NCI-H1417 (cell line): ENCODE data around the gene ARCN1.
A peak's percentile ranks its signal among the peaks of the same experiment; 100 is the strongest.

Source experiments
- DNase-seq, 3 experiments: peaks; one replicate each; lab custom pipeline; 2025; lab: John Stamatoyannopoulos, UW

The ARCN1 gene

DNA sequence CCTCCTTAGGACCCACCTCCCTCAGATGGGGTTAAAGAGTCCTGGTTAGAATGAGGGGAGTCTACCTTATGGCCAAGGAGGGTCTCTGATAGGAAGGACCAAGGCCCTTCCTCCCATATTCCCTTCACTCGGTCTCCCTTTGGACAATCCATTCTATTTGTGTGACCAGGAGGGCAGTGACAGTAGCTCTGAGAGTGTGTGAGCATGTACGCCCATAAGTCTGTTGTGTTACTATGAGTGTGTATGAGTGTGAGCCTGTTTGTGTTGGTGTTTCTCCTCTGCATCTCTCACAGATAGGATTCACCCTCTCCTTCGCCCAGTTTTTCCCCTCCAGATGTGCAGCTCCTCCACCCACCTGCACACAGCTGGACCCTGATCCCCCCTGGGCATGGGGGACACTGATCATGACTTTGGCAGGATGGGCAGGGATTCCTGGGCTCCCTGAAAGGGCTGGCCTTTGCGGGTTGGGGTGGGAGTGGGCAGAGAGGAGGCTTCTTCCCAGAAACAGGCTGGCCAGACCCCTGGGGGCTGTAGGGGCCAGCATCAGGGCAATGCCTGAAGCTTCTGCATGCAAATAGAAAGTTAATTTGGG lies 49.7 kb downstream of the ARCN1 start:
- peak in 2 of 3 experiments; percentile 51 to 70 for DNase-seq

DNA sequence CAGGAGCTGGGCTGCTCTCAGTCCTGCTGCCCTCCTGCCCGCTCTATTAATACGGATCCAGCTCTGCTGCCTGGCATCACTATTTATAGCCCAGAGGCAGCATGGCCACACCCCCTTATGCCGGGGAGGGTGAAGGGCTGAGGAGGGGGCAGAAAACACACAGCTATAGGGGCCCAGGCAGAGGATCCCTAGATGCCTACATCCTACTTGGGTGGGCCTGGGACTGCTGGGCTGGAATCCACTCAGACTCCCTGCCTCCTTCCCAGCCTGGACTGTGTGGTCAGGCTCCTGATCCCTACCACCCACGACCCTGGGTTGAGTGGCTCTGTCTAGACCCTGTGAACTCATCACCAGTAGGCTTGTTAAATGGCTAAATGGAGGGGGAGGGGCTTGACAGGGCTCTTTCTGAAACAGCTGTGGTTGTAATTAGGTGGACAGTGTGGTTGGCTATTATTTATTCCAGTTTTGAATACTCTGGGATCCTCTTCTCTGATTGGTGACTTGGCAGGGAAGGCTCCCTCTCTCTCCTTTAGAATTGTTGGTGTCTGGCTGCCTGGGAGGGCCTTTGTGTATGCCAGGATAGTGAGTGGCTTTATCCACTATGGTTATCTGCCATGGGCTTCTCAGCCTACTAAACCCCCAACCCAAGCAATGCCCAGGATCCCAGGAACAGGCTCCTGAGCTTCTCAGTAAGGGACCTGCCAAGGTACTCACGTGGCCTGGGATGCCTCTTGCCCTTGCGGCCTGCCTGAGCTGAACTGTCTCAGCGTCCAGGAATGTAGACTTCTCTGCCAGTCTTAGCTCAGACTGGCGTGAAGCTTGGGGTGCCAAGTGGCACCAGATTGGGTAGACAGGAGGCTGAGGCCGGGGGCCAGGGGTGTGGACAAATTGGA lies 50.4 kb downstream of the ARCN1 start:
- peak; percentile 46 to 98 (median 90) for DNase-seq

DNA sequence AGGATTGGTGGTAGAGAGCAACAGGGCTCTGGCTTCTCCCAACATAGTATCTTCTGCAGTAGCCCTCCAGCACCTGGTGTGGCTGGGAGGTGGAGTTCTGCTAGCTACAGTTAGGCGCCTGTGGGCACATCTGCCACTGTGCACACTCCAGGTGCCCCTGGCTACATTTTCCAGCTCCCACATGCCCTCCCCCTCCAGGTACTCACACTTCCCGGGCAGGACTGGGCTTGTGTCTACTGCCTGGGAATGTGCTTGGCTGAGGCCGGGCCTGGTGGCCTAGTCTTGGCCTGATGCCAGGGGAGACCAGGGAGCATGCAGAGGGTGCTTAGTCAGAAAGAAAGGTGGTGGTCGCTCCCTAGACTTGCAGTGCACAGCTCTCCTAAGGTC lies 51.1 kb downstream of the ARCN1 start:
- DNase-seq: peak; percentile 86 to 98 (median 94)

DNA sequence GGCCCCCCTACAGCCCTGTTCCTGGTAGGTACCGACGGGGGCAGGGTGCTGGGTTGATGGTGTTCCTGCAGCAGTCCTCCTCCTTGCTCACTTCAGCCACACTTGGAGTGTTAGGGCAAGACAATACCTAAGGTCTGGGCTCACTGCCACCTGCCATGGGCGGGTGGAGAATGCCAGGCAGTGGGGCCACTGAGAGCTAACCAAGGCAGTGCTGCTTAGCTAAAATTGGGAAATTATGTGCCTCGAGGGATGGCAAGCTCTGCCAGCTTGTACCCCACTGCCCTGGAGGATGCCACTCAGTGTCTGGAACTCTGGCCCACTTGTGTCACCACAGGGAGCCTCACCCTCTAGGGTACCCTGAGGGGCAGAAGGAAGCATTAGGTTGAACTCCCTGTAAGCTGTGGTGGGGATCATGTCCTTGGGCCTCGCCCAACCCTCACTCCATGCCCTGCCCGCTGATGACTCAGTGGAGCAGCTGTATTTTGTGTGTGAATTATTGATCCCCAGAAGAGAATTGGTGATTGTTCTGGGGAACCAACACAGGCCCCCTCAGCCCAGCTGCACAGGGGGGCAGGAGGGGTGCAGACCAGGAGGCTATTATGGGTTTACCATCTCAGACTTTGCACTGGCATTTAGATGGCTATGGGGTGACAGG lies 53.0 kb downstream of the ARCN1 start:
- peak in 1 of 3 experiments; percentile 9 for DNase-seq

DNA sequence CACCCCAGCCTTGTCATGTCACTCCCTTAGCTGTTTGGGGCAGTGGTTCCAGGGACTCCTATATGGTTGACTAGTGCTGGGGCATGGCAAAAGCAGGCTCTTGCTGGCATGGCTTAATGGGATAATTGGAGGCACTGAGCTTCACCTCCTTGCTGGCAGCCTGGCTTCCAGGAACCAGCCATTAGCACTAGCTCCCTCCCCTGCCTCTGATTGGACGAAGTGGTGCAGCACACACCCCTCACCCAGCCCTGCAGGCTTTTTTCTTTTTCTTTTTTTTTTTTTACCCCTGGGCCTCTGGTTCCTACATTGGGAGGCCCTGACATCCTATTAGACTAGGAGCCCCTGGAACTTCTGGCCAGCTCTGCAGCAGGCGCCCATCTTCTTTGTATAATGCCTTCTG lies 53.8 kb downstream of the ARCN1 start:
- peak in 2 of 3 experiments; percentile 16 to 63 for DNase-seq

DNA sequence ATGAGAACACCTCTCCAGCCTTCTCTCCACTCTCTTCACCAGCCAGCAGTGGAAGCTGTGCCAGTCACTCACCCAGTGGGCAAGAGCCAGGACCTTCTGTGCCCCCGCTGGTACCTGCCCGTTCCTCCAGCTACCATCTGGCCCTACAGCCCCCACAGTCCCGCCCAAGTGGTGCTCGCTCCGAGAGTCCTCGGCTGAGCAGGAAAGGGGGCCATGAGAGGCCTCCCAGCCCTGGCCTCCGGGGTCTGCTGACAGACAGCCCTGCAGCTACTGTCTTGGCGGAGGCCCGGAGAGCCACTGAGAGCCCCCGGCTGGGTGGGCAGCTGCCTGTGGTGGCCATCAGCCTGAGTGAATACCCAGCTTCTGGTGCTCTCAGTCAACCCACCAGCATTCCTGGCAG lies 55.4 kb downstream of the ARCN1 start:
- DNase-seq: no peak

DNA sequence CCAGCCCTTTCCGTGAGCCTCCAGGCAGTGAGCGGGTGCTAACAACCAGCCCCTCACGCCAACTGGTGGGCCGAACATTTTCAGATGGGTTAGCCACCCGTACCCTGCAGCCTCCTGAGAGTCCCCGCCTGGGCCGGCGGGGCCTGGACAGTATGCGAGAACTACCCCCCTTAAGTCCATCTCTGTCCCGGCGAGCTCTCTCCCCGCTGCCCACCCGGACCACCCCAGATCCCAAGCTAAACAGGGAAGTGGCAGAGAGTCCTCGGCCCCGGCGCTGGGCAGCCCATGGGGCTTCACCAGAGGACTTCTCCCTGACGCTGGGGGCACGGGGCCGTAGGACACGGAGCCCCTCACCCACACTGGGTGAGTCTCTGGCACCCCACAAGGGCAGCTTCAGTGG lies 55.8 kb downstream of the ARCN1 start:
- DNase-seq: no peak

DNA sequence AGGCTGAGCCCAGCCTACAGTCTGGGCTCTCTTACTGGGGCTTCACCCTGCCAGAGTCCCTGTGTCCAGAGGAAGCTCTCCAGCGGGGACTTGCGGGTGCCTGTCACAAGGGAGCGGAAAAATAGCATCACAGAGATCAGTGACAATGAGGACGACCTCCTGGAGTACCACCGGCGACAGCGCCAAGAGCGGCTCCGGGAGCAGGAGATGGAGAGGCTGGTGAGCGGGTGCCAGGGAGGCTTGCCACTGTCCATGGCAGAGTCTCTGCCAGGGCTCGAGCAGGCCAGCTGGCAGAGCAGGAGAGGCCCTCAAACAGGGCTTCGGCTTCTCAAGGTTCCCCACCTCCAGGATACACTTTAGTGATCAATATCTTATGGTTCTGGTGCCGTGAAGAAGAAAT lies 56.2 kb downstream of the ARCN1 start:
- no peak for DNase-seq

DNA sequence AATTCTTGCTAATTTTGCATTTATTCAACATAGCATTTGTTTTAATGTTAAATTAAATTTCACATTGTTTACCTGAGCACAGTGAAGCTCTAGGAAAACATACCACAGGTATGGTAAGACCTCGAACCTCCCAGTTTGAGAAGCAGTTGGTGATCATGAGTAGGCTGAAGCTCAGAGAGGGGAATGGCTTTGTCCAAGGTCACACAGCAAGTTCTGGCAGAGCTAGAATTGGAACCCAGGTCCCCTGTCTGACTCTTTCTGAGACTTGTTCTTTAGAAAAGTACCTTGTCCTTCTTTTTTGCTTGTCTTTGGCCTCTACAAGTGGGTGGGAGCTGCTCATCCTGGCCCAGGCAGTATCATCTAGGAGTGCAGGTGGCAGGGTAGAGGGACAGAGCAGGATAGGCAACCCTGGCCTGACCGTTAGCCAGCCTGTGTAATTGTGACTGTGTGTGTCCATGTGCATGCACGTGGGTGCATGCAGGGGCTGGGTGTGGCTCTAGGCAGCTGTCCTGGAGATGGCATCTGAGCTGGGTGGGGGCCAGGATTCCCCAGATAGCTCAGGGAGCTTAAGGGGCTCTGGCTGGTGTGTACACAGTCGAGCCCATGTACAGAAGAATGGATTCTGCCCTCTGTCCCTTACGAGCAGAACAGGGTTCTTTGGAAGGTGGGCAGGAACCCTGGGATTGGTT lies 56.8 kb downstream of the ARCN1 start:
- DNase-seq: no peak

DNA sequence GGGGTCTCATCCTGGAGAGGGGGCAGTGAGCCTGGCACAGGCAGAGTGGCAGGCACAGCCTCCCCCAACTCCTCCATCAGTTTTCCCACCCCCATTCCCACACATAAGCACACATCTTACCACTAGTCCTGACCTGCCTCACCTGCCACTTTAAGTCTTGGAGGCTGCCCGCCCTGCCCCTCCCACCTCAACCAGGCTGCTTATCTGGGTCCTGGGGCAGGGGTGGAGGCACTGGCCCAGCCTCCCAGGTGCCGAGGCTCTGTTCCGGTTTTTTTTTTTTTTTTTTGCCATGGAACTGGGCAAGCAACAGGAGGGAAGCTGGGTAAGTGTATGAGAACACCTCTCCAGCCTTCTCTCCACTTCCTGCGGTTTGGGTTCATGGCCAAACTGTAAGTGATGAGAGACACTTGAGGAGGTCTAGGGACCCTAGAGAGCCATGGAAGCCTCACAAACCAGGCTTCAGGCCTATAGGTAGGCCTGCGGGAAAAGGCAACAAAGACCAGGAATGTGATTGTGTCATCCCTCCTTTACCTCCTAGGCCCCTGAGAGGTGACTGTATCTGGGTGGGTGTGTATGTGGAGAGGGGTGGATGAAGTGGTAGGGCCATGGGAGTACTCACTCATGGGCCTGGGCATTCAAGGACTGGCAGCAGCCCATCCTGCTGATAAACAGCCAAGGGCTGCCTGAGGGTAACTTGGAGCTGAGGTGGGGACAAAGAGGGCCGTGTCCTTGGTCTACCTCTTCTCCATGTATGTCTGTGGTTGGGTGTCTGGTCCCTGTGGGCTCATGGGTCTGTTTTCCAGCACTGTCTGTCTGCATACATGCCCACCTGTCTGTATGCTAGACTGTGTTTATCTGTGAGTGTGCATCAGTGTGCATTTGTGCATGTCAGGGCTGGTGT lies 57.8 kb downstream of the ARCN1 start:
- DNase-seq: peak in 1 of 3 experiments; percentile 69

DNA sequence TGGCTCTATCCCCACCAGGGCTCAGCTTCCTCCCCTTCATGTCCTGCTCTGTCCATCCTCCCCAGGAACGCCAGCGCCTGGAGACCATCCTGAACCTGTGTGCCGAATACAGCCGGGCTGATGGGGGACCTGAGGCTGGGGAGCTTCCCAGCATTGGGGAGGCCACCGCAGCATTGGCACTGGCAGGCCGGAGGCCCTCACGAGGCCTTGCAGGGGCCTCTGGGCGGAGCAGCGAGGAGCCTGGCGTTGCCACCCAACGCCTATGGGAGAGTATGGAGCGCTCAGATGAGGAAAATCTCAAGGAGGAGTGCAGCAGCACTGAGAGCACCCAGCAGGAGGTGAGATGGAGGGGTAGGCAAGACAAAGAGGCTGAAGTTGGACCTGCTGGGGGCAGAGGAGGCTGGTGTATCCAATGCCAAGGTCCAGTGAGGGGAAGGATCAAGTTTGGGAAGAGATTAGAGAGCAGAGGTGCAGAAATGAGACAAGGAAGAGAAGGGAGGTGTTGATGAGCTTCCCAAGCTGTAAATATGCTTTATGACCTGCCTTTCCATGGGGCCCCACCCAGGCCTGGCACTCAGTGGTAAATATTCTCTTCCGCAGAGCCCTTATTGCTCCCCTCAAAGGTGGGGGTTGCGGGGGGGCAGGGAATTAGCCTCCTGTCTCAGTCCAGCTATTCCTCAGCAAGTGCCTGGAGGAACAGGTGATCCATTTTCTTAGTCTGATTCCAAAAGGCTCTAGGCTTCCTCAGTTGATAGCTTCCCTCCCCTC lies 59.1 kb downstream of the ARCN1 start:
- no peak for DNase-seq

DNA sequence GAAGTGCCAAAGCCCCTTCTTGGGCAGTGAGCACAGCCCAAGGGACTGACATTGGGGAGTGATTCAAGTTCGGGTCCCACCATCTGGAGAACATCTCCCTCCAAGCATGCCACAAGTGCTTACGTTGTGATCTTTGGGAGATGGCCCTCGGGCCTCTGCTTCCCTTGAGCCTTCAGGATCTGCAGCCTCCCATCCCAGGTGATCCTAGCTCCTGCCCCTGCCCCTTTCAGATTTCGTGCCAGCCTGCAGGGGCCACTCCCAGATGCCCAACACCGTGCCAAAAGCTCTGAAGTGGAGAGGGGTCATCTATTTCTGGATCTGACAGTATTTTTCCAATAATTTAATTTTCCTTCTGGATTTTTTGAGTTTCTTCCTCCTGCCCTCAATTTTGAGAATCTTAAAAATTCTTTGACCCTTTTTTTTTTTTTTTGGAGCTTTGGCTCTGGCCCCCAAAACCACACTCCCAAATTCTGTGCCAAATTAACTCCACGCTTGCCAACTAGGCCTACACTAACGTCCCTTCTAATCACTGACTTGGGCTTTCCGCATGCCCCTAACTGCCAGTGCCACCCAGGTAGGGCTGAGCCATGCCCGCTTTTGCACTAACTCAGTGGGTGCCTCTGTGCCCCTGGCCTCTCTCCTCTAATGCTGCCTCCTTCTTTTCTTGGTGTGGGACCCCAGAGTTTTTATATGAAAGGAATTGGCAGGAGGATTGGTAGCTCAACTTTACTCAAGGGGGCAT lies 60.5 kb downstream of the ARCN1 start:
- DNase-seq: no peak

DNA sequence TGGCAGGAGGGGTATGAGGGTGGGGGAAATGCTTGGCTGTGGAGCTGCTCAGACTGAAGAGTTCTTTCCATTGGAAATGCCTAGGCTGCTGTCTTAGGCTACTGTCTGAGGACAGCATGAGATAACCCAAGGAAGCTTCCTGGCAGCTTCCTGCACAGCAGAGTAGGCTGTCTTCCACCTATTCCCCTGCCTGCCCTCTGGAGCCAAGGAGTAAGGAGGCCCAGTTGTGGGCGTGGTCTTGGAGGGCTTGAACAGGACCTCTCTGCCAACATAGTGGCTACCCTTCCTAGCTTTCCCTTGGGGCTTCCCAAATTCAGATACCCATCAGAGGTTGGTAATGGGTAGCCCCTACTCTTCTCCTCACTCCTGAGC lies 61.1 kb downstream of the ARCN1 start:
- DNase-seq: no peak

DNA sequence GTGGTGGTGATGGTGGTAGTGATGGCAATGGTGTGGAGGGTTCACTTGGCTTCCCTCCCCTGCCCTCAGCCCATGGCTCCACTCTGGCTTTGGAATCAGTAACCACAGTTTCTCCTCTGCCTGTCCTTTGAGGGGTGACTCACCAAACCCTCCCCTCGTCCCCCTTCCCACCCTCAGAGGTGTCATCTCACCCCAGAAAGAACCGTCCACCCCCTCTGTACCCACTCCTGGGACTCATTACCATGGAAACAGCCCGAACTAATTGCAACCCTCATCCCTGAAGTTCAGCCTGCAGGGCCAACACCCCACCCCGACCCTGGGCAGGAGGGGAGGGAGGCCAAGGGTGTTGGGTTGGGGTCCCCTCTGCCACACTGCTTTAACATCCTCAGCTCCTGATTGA lies 61.8 kb downstream of the ARCN1 start:
- DNase-seq: peak in 1 of 3 experiments; percentile 47

DNA sequence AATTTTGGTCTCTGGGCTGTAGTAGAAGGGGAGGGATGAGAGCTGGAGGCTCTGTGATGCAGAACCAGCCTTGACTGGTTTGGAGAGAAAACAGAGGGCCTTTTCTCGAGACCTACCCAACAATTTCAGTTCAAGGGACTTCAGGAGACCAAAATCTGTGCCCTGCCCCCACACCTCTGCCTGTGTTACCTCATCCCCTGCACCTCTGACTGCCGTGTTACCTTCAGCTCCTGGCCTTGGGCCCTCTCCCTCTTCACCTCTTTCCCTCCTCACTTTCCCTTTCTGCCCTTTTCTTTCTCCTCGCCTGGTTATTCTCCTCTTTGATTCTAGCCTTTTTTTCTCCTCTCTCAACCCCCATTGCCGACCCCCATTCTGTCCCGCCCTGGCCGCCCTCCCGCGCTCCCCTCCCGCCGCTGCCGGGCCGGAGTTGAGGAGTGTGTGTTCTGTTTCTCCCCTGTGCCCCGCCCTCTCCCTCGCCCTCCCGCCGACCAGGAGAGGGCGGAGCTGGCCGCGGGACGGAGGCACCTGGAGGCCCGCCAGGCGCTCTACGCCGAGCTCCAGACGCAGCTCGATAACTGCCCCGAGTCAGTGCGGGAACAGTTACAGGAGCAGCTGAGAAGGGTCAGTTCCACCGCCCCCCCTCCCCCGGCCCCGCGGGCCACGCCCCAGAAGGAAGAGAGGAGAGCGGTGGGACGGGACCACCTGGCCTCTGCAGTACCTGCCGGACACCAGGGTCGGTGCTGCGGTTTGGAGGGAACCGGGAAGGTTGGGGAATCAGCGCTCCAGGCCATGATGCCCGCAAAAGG lies 62.4 kb downstream of the ARCN1 start:
- DNase-seq: peak; percentile 78 to 88 (median 82)

DNA sequence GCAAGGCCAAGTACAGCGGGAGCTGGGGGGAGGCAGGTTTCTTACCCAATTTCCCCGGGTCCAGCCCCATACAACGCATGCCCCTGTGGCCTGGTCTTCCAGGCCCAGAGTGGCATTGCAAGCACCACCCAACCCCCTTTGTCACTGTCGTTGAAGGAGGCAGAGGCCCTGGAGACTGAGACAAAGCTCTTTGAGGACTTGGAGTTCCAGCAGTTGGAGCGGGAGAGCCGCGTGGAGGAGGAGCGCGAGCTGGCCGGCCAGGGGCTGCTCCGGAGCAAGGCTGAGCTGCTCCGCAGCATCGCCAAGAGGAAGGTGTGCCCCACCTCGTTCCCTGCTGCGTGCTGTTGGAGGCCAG lies 63.0 kb downstream of the ARCN1 start:
- peak in 2 of 3 experiments; percentile 20 to 58 for DNase-seq

DNA sequence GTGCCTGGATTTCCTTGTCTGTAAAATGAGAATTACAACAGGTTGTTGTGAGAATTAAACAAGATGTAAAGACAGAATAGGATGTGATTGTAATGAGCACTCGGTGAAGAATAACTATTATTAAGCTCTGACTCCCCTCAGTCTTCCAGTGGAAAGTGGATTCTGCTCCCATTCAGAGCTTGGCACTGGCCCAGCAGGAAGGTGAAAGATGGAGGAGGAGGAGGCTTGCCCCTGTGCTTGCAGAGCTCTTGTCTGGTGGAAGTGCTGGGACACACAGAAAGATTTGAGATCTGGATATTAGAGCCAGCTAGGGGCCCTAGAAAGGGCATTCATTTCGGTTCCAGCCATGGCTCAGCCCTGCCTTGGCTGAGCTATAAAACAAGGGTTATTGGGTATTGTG lies 63.4 kb downstream of the ARCN1 start:
- DNase-seq: no peak

DNA sequence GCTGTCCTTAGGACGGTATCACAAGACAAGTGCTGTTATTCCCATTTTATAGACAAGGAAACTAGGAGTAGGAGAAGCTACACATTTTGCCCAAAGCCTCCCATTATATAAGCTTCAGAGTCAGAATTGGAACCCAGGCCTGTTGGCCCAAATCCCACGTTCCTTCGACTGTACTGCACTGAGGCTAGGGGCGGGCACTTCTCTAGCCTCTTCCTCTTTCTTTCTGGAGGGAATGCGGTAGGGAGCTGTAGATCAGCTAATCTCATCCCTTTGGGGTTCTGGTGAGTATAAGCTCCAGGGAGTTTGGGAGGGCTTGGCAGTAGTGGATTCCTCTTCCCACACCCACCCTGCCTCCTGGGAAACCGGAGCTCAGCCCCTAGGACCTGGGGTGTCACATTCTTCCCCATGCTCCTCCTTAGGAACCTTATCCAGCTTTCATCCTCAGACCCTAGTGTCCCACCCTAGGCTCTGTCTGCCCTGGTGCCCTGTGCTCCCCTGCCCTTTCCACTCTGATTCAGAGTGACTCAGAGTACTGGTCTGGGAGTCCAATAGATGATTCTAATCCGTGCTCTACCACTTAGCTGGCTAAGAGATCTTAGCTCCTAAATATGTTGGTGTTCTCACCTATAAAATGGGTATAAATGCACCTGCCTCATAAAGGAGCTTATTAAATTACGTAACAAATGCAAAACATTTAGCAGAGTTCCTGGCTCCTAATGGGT lies 64.5 kb downstream of the ARCN1 start:
- DNase-seq: no peak
